NCI-H460 (cell line): ENCODE data around the gene SEMA4B. TPM values are rescaled to one million over a fixed set of nuclear protein-coding genes. Genes with fewer than 3 reads are reported as not detected.
"Not testable (repeated sequence)": the region's sequence is repeated elsewhere in the genome, so short reads cannot be mapped to it uniquely, and the experiment has no call there.

Source experiments
- DNase-seq: peaks from one replicate; pipeline ENCODE4 v3.0.0-alpha.2; 2016; ENCODE audit warnings: low read depth; ENCODE audit errors: extremely low read depth
- polyA plus RNA-seq: library from polyadenylated mRNA; depleted of rRNA; stranded (reverse); fragments of >200 nt; gene quantifications from 2 replicates; pipeline ENCODE4 v1.2.3, GENCODE V29; 2014; cell fraction: nucleus; rRNA removed
- total RNA-seq: library from RNA; depleted of rRNA; stranded (reverse); fragments of >200 nt; shearing (Covaris generic); gene quantifications from 2 replicates; pipeline ENCODE4 v1.2.3, GENCODE V29; 2014; rRNA removed

The SEMA4B gene, protein sequence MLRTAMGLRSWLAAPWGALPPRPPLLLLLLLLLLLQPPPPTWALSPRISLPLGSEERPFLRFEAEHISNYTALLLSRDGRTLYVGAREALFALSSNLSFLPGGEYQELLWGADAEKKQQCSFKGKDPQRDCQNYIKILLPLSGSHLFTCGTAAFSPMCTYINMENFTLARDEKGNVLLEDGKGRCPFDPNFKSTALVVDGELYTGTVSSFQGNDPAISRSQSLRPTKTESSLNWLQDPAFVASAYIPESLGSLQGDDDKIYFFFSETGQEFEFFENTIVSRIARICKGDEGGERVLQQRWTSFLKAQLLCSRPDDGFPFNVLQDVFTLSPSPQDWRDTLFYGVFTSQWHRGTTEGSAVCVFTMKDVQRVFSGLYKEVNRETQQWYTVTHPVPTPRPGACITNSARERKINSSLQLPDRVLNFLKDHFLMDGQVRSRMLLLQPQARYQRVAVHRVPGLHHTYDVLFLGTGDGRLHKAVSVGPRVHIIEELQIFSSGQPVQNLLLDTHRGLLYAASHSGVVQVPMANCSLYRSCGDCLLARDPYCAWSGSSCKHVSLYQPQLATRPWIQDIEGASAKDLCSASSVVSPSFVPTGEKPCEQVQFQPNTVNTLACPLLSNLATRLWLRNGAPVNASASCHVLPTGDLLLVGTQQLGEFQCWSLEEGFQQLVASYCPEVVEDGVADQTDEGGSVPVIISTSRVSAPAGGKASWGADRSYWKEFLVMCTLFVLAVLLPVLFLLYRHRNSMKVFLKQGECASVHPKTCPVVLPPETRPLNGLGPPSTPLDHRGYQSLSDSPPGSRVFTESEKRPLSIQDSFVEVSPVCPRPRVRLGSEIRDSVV
- 14.4 and 15.8 TPM in 2 replicates for total RNA-seq
- polyA plus RNA-seq, result 18.3 and 35.9 TPM in 2 replicates

DNA sequence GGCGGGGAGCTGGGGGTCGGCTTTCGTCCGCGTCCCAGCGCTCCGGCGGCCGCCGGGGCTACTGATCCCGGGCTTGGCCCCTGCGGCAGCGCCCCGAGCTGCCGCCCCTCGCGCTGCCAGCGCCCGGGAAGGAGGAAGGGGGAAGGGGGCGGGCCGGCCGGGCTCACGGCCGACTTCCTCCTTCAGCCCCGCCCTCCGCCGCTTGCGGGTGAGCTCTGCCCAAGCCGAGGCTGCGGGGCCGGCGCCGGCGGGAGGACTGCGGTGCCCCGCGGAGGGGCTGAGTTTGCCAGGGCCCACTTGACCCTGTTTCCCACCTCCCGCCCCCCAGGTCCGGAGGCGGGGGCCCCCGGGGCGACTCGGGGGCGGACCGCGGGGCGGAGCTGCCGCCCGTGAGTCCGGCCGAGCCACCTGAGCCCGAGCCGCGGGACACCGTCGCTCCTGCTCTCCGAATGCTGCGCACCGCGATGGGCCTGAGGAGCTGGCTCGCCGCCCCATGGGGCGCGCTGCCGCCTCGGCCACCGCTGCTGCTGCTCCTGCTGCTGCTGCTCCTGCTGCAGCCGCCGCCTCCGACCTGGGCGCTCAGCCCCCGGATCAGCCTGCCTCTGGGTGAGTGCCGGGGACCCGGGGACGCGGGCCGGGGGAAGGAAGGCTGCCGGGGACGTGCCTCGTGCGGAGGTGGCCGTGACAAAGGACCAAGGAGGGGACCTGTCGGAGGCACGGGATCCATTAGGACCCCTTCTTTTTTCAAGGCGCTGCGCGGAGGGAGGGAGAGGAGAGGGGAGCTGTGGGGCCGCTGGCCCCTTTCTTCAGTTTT, at the start of gene SEMA4B:
TSS of gene SEMA4B (plus strand) at position 201 of the 814 bp plus-strand sequence. CDS start at position 450, 249 bp downstream.
- no peak for DNase-seq

DNA sequence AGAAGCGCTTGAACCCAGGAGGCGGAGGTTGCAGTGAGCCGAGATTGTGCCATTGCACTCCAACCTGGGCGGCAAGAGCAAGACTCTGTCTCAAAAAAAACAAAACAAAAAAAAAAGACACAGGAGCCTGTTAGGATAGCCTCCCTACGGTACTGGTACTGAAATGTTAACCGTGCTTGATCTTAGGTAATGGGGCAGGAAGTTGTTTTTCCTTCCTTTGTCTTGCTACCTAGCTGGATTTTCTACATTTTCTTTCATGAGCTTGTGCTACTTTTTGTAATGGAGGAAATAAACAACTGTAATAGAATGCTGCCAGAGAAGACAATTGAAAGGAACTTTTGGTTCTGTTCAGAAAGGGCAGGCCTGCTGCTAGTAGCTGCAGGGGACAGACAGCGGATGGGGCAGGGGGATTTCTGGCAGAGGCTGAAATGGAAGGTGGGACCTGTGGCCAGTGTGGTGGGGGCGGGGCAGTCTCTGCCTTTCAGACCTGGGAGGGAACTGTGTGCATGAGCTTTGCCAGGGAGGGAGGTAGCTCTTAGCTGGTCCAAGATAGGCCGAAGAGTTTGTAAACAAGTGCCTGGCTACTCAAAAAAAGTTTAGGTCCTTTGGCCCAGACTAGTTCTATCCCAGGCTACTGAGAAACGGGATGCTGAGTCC, 49.0 kb upstream of the SEMA4B start:
- no peak for DNase-seq

DNA sequence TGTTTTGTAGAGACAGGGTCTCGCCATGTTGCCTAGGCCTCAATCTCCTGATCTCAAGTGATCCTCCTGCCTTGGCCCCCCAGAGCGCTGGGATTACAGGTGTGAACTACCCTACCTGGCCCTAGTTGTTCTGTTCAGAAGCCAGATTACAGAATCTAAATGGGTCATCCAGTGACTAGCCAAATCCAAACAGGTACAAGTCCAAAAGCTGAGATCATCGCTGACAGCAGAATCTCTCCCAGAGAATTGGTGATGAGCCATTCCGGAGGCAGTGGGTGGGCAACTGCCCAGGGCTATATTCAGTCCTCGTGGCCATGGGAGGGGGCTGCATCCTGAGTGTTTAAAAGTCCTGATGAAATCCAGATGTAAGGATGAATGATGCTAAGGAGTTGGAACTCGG, 47.5 kb upstream of the SEMA4B start:
- no peak for DNase-seq

DNA sequence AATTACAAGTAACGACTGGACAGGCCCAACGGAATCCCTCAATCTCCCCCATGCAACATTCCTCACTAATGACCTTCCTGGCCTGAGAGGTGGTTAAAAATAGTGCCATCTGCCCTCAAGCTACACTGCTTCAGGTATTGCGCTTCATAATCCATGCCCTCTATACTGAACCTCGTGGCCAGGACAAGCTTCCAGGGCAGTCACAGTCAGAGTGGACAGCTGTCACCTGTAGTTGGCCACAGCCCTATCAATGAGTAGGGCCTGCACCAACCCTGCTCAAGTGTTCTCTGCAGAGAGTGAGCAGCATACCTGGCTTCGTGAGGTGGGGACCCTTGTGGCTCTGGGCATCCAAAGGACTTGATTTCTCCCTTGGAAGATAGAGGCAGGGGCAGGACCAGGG, 46.9 kb upstream of the SEMA4B start:
- no peak for DNase-seq

DNA sequence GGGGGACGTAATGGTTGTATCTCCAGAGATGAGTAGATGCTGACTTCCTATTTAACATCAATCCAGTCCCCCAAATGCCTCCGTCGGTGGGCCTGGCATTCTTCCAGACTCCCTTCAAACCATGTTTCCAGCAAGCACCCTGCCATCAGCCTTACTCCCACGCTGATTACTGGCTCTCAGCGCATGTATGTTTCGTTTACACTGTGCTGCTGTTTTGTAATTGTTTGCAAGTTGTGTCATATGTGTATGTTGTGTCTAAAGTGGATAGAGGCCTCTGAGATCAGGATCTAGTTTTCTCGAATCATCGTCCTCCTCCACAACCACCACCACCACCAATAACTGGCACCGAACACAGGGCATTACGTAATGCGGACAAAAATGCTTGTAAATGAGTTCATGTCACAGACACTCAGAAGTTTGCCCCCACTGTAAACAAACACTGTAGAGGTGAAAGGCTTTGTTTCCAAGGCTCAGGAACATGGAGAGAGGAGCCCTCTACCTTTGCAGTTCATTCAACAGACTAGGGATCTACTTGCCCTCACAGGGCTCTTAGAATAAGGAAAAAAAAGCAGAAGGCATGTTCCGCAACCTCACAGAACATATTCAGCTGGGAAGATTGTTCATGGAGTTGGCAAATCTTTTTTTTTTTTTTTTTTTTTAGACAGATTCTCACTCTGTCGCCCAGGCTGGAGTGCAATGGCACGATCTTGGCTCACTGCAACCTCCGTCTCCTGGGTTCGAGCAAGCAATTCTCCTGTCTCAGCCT, 46.1 kb upstream of the SEMA4B start:
- DNase-seq, result no peak

DNA sequence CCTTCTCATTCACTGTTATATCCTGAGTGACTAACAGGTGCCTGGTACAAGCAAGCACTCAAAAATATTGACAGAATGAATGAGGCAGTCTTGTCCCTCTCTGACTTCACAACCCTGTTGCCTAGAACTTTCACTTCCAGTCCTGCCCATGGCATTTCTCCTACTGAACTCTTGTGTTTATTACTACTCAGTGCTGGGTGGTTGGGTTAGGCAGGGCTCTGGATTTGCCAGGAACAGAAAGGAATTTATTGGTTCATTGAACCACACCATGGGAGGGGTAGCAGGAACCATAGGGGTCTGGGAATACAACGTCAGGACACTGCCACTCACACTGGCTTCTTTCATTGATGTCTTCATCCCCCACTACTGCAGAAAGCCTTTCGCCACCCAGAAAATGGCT, 41.9 kb upstream of the SEMA4B start:
- no peak for DNase-seq

DNA sequence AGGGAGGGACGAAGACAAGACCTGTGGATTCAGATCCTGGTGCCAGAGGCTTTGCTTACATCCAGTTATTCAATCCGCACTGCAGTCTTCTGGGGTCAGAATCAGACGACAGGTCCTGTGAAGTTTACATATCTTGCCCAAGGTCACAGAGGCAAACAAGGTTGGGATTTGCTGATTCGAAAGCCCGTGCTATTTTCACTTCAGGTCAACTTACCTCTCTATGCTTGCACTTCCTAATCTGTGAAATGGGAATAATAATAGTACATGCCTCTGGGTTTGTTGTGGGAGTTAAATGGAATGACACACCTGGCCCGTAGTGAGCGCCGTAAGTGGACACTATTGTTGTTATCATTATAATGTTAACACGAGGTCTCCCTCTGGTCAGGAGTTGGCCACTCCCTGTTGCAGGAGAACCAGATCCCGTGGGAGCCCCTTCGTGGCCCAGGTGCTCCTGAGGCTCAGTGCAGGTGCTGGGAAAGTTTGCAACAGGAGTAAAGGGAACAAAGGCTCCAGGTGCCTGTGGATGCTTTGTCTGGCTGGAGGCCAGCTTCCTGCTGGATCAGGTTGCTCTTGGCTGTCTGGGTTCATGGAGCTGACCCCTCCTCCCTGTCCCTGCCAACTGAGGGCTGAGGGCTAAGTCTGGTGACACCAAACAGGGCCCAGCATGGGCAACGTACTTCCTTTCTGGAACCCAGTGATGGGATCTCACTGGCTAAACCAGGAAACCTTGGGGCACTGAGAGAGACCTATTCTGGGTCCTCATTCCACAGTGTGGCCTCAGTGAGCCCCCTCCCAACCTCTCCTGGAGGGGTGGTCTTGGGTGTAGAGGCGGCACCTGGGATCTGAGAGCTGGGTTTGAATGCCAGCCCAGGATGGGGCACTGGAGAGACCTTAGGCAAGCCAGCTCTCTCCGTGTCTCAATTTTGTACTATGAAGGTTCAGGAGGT, 40.1 kb upstream of the SEMA4B start:
- DNase-seq, result no peak

DNA sequence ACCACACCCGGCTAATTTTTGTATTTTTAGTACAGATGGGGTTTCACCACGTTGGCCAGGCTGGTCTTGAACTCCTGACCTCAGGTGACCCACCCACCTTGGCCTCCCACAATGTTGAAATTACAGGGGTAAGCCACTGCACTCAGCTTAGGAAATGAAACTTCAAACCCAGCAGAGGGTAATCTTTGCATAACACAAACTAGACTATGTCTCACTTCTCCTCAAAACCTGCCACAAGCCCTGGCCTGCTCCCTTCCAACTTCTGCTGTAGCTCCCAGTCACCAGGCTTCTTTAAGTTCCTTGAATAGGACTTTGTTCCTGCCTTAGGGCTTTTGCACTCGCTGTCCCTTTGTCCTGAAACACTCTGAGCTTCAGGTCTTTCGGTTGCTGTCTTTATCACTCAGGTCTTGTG, 39.2 kb upstream of the SEMA4B start:
- DNase-seq, result no peak

DNA sequence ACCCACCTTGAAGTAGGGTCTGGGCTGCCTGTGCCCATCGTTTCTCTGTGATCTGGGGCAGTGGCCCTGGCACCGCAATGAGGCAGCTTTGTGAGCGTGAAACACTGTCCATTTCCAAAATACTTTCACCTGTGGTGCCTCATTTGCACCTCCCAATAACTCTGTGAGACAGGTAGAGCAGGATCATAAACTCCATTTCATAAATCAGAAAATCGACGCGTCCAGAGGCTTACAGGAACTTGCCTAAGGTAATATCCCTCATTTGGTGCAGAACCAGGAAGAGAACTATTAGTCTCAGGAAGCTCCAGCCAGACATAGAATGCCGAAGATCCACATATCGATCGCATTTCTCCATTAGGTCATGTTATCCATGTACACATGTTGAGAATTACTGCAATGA, 38.2 kb upstream of the SEMA4B start:
- DNase-seq, result no peak

DNA sequence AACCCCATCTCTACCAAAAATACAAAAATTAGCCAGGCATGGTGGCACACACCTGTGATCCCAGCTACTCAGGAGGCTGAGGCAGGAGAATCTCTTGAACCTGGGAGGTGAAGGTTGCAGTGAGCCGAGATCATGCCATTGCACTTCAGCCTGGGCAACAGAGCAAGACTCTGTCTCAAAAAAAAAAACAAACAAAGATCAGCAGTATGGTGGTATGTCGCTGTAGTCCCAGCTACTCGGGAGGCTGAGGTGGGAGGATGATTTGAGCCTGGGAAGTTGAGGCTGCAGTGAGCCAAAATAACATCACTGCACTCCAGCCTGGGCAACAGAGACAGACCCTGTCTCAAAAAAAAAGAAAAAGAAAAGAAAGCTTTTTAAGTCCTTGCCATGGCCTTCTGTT, 36.9 kb upstream of the SEMA4B start:
- not testable (repeated sequence) for DNase-seq

DNA sequence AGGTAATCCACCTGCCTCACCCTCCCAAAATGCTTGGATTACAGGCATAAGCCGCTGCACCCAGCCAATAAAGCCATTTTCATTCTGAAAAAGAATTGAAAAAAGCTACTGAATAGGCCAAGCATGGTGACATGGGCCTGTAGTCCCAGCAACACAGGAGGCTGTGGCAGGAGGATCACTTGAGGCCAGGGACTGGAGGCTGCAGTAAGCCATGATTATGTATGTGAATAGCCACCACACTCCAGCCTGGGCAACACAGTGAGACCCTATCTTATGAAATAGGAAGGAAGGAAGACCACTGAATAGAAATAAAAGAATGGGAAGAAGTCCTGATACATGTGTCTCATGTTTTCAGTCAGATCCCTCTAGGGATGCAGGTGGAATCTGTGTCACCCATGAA, 36.0 kb upstream of the SEMA4B start:
- no peak for DNase-seq

DNA sequence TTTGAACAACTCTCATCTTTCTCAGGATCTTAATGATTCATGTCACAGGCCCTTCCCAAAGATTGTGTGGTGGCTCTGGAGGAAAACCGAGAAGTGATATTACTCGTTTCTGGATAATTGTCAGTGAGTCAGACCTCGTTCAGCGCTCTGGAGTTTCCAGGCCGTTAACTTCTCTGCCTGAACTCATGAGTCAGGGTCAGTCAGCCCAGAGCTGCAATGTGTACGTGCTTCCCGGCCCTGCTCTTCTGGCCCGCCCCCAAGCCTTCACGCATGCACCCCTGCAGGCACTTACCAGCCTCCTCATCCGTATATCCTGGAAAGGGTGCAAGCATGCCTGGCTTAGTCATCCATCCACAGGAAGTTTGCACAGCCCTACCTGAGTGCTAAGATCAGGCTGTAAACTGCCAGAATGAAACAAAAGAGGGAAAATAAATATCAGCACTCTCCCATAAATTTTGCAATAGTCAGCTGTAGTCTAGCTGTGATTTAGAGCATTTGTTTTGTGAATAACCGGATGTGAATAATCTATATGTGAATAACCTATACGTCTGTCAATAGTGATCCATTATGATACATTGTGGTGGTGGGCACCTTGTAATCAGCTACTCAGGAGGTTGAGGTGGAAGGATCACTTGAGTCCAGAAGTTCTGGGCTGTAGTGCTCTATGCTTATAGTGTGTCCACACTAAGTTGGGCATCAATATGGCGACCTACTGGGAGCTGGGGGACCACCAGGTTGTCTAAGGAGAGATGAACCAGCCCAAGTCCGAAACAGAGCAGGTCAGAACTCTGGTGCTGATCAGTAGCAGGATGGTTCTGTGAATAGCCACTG, 35.3 kb upstream of the SEMA4B start:
- peak; percentile 90 for DNase-seq

DNA sequence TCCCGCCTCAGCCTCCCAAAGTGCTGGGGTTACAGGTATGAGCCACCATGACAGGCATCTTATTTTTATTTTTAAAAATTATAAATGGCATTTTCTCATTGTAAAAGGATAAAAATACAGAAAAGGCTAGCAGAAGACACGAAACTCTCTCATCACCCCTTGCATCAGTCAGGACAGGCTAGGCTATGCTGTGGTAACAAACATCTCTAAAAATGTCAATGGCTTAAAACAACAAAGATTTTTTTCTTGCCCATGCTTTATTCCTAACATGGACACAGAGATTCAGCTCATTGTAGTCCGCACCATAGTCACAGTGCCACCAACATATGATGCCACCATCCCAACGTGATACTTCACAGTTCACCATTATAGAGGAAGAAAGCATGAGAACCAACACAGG, 34.0 kb upstream of the SEMA4B start:
- no peak for DNase-seq

DNA sequence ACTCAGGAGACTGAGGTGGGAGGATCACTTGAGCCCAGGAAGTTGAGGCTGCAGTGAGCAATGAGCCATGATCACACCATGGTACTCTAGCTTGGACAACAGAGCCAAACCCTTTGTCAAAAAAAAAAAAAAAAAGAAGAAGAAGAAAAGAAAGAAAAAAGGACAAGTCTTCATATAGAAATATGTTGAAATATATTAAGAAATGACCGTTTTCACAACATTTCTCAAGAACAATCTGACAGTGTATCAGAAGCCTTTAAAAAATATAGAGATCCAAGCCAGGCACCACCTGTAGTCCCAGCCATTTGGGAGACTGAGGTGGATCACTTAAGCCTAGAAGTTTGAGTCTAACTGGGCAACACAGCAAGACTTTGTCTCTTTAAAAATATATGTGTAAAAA, 29.5 kb upstream of the SEMA4B start:
- no peak for DNase-seq

DNA sequence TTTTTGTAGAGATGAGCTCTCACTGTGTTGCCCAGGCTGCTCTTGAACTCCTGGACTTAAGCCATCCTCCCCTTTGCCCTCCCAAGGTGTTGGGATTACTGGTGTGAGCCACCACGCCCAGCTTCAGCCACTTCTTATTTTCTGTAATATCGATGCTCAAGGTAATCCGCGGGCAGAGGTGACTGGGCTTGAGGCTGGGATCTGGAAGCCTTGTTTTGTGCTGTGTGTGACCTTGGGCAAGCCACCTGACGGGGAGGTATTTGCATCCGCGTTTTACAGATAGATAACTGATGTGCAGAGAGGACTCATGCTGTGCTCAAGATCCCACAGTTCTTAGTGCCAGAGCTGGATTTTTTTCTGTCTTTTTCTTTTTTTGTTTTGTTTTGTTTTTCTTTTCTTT, 27.8 kb upstream of the SEMA4B start:
- DNase-seq, result no peak

DNA sequence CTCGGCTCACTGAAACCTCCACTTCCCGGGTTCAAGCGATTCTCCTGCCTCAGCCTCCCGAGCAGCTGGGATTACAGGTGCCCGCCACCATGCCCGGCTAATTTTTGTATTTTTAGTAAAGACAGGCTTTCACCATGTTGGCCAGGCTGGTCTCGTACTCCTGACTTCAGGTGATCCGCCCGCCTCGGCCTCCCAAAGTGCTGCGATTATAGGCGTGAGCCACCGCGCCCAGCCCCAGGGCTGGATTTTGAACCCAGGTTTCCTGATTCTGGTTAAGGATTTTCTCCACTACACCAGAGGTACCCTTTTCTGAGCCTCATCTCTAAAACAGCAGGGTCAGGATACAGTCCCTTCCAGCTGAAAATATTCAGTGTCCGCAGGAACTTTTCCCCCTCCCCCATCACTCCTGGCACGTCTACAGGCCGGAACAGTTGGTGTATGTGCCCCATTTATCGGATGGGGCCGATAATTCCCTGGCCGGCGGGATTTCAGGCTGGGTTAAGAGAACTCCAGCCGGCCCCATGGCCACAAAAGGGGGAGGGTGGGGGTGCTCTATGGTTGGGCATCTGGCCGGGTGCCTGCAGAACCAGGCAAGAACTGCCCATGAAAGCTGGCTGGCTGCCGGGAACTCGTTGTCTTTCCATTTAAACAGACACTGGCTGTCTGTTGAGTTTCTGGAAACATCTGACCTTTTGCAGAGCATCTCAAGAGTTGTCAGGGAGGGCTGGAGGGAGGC, 26.8 kb upstream of the SEMA4B start:
- DNase-seq, result no peak

DNA sequence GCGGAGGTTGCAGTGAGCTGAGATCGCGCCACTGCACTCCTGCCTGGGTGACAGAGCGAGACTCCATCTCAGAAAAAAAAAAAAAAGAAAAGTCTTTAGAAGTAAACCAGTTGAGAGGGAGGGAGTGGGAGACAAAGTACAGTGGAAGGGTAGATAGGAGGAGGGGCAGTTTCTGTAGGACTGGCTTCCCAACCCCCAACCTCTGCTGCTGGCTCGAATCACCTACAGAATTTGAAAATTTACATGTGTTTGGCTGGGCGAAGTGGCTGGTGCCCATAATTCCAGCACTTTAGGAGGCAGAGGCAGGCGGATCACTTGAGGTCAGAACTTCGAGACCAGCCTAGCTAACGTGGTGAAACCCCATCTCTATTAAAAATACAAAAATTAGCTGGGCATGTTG, 24.1 kb upstream of the SEMA4B start:
- no peak for DNase-seq
